Spleen (tissue), 11 donors: ENCODE results near the gene BACE1-AS. TPM values are rescaled to one million over a fixed set of nuclear protein-coding genes. Genes with fewer than 3 reads are reported as not detected.
"Not testable (repeated sequence)": the region's sequence is repeated elsewhere in the genome, so short reads cannot be mapped to it uniquely, and the experiment has no call there.

Experiments used
- DNase-seq: peaks from one replicate; pipeline ENCODE4 v3.0.0-alpha.2; 2020
- H3K27ac ChIP-seq, 8 donors: fragments of 200-600 bp; sonication (generic) in 7 of 8; 1 replicate in 4 of 8; 2 replicates in 4 of 8; pipeline versions ENCODE4 v1.5.0 to v1.8.0; 2016 to 2021; ENCODE audit warnings: inconsistent platforms in 4 of 8, mild to moderate bottlenecking in 4 of 8, moderate library complexity in 1 of 8
- H3K27me3 ChIP-seq, 7 donors: fragments of 200-600 bp; sonication (generic) in 6 of 7; replicated peaks in 1 of 7; 1 replicate in 4 of 7; 2 replicates in 3 of 7; pipeline versions ENCODE4 v1.5.0 to v1.8.0; 2016 to 2021; ENCODE audit warnings: inconsistent platforms in 3 of 7, mild to moderate bottlenecking in 1 of 7
- H3K36me3 ChIP-seq, 6 donors: fragments of 200-600 bp; sonication (generic) in 5 of 6; 1 replicate in 4 of 6; 2 replicates in 2 of 6; pipeline versions ENCODE4 v1.5.0 to v1.8.0; 2016 to 2021; ENCODE audit warnings: inconsistent platforms in 2 of 6
- H3K4me1 ChIP-seq, 6 donors: fragments of 200-600 bp; sonication (generic) in 5 of 6; 1 replicate in 3 of 6; 2 replicates in 3 of 6; pipeline versions ENCODE4 v1.5.0 to v1.8.0; 2016 to 2021; ENCODE audit warnings: inconsistent platforms in 3 of 6
- H3K4me3 ChIP-seq, 8 donors: fragments of 200-600 bp; sonication (generic) in 7 of 8; 1 replicate in 4 of 8; 2 replicates in 4 of 8; pipeline versions ENCODE4 v1.5.0 to v1.8.0; 2016 to 2021; ENCODE audit warnings: inconsistent platforms in 4 of 8, mild to moderate bottlenecking in 4 of 8, moderate library complexity in 2 of 8
- H3K9me3 ChIP-seq, 8 donors: fragments of 200-600 bp; sonication (generic) in 7 of 8; 1 replicate in 4 of 8; 2 replicates in 4 of 8; pipeline versions ENCODE4 v1.5.0 to v1.8.0; 2016 to 2021; ENCODE audit warnings: inconsistent platforms in 4 of 8
- CTCF ChIP-seq, 11 experiments: fragments of 200-600 bp in 7 of 11; fragments of 450-650 bp in 4 of 11; sonication (generic) in 4 of 11; IDR thresholded peaks in 8 of 11; conservative IDR thresholded peaks in 3 of 11; 1 replicate in 7 of 11; 2 replicates in 4 of 11; pipeline versions ENCODE4 v1.4.0 to v1.8.0; 2016 to 2021; ENCODE audit warnings: antibody characterized with exemption in 11 of 11, inconsistent platforms in 4 of 11, mild to moderate bottlenecking in 1 of 11
- POLR2A ChIP-seq, 3 donors: fragments of 450-650 bp; IDR thresholded peaks; one replicate each; pipeline ENCODE4 v1.5.1; 2017; ENCODE audit warnings: antibody characterized with exemption in 3 of 3, mild to moderate bottlenecking in 1 of 3
- POLR2AphosphoS5 ChIP-seq, 3 donors: sonication (generic); formaldehyde crosslinking; IDR thresholded peaks; one replicate each; pipeline ENCODE4 v1.5.1; 2017; ENCODE audit warnings: antibody characterized with exemption in 3 of 3
- WGBS, 5 donors: extraction: QIAGEN DNeasy Blood & Tissue Kit in 3 of 5; methylation state at CpG; one replicate each; pipeline versions ENCODE4 v1.1.5 to v1.1.7; 2013 to 2018; 5-methylcytosine and 5-hydroxymethylcytosine counted together
- intact Hi-C: fragments of 100-400 bp; cut with DNase I; formaldehyde crosslinking; loops from one replicate; pipeline ENCODE4 v1.15.0; 2023; ENCODE audit warnings: low total_unique reads
- polyA plus RNA-seq, 3 donors: library from polyadenylated mRNA; stranded (reverse); fragments of 200-250 nt; gene quantifications; one replicate each; pipeline ENCODE4 v1.2.1, GENCODE V29; 2013
- total RNA-seq, 7 donors: library from RNA; depleted of rRNA in 3 of 7; stranded (reverse); fragments of >200 nt in 3 of 7; fragmentation: NEBNext Ultra II Directional in 4 of 7; extraction: Animal tissue kit (Norgen Biotek cat#: 25700) in 4 of 7; gene quantifications; one replicate each; pipeline versions ENCODE4 v1.1.0 to v1.2.1, GENCODE V29; 2016 to 2021
- donor health status: healthy with polysubstance abuse.
- donor health status: DM: no; HTN: no; CAD: no; lungs with moderate emphysema.
- donor health status: DM: no; HTN: no; CAD: no.
- donor health status: Bipolar disorder and iron deficiency.
- donor health status: healthy.
- donor health status: DM: no; HTN: no; CAD: no.
- donor health status: DM: yes; HTN: yes; CAD: no.

Gene BACE1-AS
- total and polyA plus RNA-seq, 10 donors = 3.9 to 12.1 (median 8.8) TPM

- TF ChIP-seq POLR2AphosphoS5 (IDR thresholded peaks at IDR 0.05) (no peak), POLR2A (IDR thresholded peaks at IDR 0.05) (no peak), CTCF (IDR thresholded peaks at IDR 0.05 in 8 of 11, conservative IDR thresholded peaks at IDR 0.05 in 3 of 11) (no peak)
- H3K27ac ChIP-seq = no peak overlapping the region
- H3K4me3 ChIP-seq = no peak overlapping the region
- no peaks in the 10 kb centered on the region for H3K9me3 ChIP-seq
- no peaks in the 10 kb centered on the region for H3K4me1 ChIP-seq
- H3K27me3 ChIP-seq = no peaks in the 10 kb centered on the region
- intact Hi-C loops = no loop called here
- H3K36me3 ChIP-seq = peaks cover 0 to 78% (median 23%) of the 10 kb centered on the region in 6 donors
- DNase-seq = no peak
- 89 to 96% (median 94%) methylated on average over 2 of the region's 2 CpGs for WGBS, 5 donors
Measured at GRCh38 chr11:117265745-117266144, 25.4 kb upstream of the BACE1-AS start.

DNA sequence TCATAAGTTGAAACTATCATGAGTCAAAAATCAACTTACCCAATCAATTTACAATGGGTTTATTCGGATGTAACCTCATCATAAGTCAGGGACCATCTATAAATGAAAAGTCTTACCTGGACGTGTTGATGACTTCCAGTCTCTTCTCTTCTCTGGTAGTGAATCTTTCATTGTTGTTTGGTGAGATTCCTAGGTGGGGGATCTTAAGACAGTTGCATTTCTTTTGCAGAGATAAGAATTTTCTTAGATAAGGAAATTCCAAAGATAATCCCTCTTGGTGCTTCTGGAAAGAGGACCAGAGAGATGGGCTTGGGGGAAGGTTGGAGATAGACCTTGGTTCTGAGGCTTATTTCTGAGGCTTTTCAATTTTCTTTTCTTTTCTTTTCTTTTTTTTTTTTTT lies 21.3 kb upstream of the BACE1-AS start:
- H3K36me3 ChIP-seq = peaks cover 0 to 75% (median 7%) of the 10 kb centered on the region in 6 donors
- no peaks in the 10 kb centered on the region for H3K9me3 ChIP-seq
- WGBS, 5 donors = 93 to 99% (median 94%) methylated on average over 2 of the region's 2 CpGs
- intact Hi-C loops = no loop called here
- no peak overlapping the region for H3K27ac ChIP-seq
- H3K4me3 ChIP-seq = no peak overlapping the region
- DNase-seq = no peak
- H3K4me1 ChIP-seq = no peaks in the 10 kb centered on the region
- no peak for TF ChIP-seq POLR2A (IDR thresholded peaks at IDR 0.05)
- no peaks in the 10 kb centered on the region for H3K27me3 ChIP-seq

DNA sequence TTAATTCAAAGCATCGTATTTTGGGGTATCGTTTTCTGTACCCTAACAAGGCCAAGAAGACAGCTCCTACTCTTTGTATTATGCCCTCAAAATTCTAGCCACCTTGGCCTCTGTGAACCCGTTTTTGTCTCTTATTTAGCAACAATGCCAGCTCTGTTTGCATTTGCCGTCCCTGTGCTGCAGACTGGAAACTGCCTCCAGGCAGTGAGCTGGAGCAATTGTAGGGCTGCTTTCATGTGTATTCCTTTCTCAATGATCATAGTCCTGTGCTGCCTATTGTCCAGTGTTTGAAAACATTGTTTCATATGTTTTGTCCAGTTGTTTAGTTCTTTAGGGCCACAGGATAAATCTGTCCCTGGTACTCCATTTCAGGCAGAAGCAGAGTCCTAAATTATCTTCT lies 19.9 kb upstream of the BACE1-AS start:
- intact Hi-C loops = no loop called here
- Histone ChIP-seq H3K36me3 (peaks cover 0 to 78% (median 3%) of the 10 kb centered on the region in 6 donors), H3K27me3 (no peaks in the 10 kb centered on the region), H3K27ac (no peak overlapping the region), H3K4me1 (no peaks in the 10 kb centered on the region), H3K9me3 (no peaks in the 10 kb centered on the region), H3K4me3 (no peak overlapping the region)
- no peak for TF ChIP-seq POLR2AphosphoS5 (IDR thresholded peaks at IDR 0.05)
- TF ChIP-seq CTCF (IDR thresholded peaks at IDR 0.05 in 8 of 11, conservative IDR thresholded peaks at IDR 0.05 in 3 of 11) = no peak
- TF ChIP-seq POLR2A (IDR thresholded peaks at IDR 0.05) = no peak
- WGBS, 5 donors = 95 to 98% (median 96%) methylated on average over 4 of the region's 4 CpGs
- no peak for DNase-seq

DNA sequence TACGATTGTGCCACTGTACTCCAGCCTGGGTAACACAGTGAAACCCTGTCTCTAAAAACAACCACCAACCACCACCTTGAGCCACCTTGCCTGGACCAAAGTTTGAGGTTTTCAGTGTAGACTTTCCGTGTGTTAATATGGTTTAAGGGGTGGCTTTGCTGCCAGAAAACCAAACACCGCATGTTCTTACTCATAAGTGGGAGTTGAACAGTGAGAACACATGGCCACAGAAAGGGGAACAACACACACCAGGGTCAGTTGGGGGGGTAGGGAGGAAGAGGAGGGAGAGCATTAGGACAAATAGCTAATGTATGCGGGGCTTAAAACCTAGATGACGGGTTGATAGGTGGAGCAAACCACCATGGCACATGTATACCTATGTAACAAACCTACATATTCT lies 19.0 kb upstream of the BACE1-AS start:
- H3K4me3 ChIP-seq, intact Hi-C loops, H3K4me1 ChIP-seq, H3K27ac ChIP-seq, H3K27me3 ChIP-seq, H3K9me3 ChIP-seq, DNase-seq: not testable (repeated sequence)
- 81 to 97% (median 89%) methylated on average over 5 of the region's 5 CpGs for WGBS, 5 donors
- peaks cover 0 to 70% (median 0%) of the 10 kb centered on the region in 6 donors for H3K36me3 ChIP-seq

DNA sequence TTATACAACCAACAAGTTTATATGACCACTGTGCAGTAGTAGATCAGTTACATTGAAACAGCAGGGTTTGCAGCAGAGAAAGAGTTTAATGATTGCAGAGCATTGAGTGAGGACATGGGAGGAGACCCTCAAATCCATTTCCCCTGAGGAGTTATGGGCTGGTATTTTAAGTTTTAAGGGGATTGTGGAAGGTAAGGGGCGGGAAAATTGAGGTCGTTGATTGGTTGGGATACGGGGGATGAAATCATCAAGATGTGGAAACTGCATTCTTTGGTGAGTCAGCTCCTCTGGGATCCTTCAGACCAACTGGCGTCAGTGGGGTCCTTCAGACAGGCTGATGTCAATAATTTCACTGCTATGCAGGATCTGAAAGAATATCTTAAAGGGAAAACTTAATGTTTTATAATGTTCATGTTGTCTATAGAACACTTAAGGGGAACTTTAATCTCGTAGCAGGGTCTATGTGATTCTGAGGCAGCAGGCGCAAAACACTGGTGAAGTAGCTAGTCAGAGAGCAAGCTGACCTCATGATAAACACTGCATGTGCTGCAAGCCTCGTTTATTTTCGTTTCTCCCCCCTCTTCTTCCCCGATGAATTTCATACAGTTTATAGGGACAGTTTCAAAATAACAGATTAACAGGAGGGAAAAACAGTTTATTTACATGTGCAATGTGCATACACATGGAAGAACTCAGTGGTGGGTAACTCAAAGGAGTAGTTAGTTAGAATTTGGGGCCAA lies 17.4 kb upstream of the BACE1-AS start:
- H3K9me3 ChIP-seq = no peaks in the 10 kb centered on the region
- no peak overlapping the region for H3K27ac ChIP-seq
- peaks cover 0 to 64% (median 0%) of the 10 kb centered on the region in 6 donors for H3K36me3 ChIP-seq
- intact Hi-C loops = no loop called here
- TF ChIP-seq POLR2AphosphoS5 (IDR thresholded peaks at IDR 0.05) (no peak), CTCF (IDR thresholded peaks at IDR 0.05 in 8 of 11, conservative IDR thresholded peaks at IDR 0.05 in 3 of 11) (no peak)
- no peak overlapping the region for H3K4me3 ChIP-seq
- DNase-seq = no peak
- WGBS, 5 donors = 91 to 95% (median 92%) methylated on average over 9 of the region's 9 CpGs
- H3K4me1 ChIP-seq = no peaks in the 10 kb centered on the region
- H3K27me3 ChIP-seq = no peaks in the 10 kb centered on the region
